ENCODE results near the gene FAM221A.
"Not testable (repeated sequence)": the region's sequence is repeated elsewhere in the genome, so short reads cannot be mapped to it uniquely, and the experiment has no call there.

The FAM221A gene, protein sequence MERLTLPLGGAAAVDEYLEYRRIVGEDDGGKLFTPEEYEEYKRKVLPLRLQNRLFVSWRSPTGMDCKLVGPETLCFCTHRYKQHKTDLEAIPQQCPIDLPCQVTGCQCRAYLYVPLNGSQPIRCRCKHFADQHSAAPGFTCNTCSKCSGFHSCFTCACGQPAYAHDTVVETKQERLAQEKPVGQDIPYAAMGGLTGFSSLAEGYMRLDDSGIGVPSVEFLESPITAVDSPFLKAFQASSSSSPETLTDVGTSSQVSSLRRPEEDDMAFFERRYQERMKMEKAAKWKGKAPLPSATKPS

DNA sequence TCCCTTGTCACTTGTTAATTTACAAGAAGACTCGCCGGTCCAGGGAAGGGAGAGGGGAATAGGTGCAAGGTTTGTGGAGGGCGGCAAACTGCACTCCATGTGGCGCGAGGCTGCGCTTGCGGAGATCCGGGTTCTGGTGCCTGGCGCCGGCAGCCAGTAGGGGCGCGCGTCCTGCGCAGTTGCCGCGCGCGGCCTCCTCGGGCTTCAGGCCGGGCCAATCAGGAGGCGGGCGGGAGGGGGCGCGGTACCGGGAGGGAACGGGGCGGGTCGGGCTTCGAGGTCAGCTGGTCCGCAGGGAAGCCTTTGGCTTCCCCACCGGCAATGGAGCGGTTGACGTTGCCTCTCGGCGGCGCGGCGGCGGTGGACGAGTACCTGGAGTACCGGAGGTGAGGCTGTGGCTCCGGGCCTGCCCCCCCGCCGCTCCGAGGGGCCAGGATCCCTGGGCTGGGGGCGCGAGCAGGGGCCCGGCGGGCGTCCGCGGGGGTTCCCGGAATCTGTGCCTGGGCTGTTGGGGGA, at the start of gene FAM221A:
FAM221A (plus strand) TSS at position 302 of the 516 bp plus-strand sequence; CDS start at position 322, 20 bp downstream.
- DNase-seq: peak; percentile 85 to 86

DNA sequence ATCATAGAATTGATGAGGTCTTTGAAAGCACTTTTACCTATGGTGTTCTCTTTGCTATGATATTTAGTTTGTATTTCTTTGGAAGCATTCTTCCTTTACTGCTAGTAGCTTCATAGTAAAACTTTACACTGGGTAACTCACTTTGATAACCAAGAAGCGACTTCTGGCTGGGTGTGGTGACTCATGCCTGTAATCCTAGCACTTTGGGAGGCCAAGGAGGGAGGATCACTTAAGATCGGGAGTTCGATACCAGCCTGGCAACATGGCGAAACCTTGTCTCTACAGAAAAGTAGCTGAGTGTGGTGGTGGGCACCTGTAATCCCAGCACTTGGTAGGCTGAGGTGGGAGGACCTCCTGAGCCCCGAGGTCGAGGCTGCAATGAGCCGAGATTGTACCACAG, 46.6 kb upstream of the FAM221A start:
- no peak for DNase-seq

DNA sequence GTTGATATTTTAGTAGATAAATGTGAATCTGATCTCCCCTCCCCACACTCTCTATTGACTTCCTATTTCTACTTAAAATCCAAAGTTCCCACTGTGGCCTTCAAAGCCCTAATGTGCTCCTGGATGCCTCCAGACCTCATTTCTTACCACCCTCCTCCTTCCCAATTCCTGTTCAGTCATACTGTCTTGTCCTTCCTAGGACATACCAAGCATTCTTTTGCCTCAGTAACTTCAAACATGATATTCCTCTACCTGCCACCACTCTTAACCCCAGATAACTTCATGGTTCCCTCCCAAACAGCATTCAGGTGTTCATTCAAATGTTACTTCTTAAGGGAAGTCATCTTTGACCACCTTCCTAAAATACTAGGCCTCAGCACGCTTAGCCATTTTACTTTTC, 34.2 kb upstream of the FAM221A start:
- no peak for DNase-seq

DNA sequence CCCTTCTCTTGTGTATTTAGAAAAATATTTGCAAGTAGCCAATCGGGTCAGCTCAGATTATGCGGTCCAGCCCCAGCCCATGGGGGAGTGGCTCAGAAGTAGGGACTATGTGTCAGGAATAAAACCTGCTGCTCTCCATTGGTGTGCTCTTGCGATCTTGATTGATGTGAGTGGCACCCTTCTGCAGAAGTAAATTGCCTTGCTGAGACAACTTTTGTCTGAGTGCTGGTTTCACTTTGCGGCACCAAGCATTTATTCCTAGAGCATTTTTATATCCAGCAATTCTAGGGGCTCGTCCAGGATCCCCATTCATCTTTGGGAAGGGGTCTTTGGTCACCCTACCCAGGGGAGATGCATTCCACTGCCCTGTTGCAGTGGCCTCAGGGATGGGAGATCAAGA, 26.1 kb upstream of the FAM221A start:
- DNase-seq: no peak

DNA sequence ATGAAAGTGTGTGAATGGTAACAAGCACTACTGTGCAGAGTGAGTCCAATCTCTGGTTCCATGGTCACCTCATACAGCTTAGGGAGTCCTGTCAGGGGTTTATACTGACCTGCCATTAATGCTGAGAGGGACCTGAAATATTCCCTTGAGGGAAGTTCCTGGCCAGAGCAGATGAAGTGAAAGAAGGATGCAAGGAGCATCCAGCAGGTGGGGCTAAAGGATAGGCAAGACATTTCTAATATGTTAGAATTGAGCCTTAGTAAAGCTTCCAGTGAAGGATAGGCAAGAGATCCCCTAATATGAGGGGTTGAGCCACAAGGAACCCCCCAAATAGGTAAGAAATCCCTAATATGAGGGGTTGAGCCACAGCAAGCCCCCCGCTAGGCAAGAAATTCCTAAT, 25.5 kb upstream of the FAM221A start:
- no peak for DNase-seq

DNA sequence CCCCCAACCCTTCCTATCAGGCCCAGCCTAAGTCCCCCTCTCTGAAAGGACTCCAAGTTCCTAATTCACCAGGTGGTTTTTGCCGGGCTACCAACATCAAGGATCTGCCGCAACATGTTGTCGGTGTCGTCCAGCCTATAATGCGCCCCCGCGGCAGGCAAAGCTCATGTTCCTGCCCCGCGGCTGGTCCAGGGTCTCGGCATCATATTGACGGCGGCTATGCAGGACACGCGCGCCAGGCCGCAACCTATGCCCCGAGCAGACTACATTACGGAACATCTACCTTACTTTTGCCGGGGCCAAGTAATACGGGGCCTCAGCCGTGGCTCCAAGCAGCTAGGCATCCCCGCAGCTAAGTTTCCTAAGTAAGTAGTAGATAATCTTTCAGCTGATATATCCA, 24.6 kb upstream of the FAM221A start:
- DNase-seq: no peak

DNA sequence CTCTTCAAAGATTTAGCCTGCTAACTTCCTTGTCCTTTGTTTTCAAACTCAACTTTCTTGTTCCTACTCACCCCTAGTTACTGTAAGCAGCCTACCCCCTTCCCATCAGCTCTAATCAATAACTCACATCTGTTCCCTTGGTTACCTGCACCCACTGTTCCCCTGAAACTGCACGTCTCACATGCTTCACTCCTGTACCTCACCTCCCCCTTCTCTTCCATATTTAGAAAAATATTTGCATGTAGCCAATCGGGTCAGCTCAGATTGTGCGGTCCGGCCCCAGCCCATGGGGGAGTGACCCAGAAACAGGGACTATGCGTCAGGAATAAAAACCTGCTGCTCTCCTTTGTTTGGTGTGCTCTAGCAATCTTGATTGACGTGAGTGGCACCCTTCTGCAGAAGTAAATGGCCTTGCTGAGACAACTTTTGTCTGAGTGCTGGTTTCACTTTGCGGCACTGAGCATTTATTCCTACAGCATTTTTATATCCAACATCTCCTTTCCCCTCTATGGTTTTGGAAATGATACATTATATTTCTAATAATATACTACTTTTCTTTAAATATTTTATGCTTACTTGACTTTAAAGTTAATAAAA, 21.1 kb upstream of the FAM221A start:
- DNase-seq: no peak

DNA sequence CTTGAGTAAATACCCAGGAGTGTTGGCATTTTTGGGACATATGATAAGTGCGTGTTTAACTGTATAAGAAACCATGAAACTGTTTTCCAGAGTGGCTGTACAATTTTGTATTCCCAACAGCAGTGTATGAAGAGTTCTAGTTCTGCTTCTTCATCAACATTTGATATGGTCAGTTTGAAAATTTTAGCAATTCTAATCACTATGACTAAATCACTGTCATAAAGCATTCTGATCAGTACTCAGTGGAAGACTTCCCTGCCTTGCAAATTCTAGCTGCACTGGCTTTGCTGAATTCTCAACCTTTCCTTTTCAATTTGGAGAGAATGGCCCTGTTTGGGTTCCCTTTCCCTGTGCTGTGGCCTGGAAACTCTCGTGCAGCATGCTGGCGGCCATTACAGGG, 18.6 kb upstream of the FAM221A start:
- DNase-seq: no peak

DNA sequence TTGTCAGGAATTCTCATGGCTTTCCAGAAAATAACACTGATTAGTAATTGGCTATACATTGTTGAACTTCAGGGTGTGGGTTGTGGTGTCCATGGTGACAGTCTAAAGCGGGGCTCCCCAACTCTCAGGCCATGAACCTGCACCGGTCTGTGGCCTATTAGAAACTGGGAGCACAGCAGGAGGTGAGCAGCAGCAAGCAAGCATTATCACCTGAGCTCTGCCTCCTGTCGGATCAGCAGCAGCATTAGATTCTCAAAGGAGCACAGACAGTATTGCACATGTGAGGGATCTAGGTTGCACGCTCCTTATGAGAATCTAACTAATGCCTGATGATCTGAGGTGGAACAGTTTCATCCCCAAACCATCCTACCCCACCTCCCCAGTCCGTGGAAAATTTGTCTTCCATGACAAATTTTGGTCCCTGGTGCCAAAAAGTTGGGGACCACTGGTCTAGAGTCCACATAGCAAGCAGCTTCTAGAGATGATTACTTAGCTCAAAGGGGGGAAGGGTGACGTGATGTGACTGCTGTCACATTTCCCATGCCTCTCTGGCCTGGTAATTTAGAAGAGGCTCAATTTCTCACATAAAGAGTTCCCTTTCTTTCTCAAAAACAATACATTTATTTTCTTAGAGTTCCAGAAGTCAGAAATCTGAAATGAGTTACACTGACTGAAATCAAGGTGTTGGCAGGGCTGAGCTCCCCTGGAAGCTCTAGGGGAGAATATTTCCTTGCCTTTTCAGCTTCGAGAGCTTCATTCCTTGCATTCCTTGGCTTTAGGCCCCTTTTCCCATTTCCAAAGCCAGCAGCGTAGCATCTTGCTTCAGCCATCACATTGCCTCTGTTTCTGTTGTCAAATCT, 17.6 kb upstream of the FAM221A start:
- DNase-seq: no peak

DNA sequence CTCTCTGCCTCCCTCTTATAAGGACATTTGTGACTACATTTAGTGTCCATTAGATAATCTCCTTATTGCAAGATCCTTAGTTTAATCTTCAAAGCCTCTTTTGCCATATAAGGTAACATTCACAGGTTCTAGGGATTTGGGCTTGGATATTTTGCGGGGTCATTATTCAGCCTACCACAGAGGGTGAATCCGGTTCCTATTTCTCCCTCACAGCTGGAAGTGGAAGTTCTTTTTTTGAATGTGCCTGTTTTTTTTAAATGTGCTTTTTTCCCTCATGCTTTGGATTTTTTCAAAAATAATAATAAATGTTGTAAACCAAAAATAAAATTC, 17.1 kb upstream of the FAM221A start:
- DNase-seq: no peak

DNA sequence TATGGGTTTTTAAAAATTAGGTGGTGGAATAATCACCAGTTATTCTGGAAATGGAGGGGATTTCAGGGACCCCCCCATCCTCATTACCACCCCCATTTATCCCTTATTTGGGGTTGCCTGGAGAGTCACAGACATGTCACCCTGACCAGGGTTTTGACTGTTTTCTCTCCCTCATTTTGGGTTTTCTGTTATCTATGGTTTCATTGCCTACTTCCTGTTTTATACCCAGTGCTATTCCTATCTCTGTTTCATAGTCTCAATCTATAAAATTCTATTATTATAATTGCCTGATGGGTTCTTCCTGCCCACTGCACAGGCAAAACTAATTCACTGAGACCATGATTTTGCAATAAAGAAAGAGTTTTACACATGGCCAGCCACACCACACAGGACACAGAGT, 15.9 kb upstream of the FAM221A start:
- no peak for DNase-seq

DNA sequence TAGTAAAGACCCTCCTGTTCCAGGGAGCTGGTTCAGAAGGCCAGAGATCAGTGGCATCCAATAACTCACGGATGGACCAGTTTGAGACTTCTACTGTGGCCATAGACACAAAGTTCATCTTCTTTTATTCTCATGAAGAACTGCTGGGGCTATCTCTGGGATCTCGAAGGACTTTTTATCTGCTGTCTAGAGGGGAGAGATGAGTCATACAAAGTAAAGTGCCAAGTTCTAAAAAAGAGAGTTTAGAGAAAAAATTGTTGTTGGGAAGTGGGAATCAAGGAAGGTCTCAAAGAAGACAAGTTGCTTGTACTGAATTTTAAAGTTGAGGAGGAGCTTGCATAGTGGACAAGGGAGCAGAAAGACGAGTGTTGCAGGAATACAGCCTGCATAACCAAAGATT, 8.0 kb upstream of the FAM221A start:
- no peak for DNase-seq

DNA sequence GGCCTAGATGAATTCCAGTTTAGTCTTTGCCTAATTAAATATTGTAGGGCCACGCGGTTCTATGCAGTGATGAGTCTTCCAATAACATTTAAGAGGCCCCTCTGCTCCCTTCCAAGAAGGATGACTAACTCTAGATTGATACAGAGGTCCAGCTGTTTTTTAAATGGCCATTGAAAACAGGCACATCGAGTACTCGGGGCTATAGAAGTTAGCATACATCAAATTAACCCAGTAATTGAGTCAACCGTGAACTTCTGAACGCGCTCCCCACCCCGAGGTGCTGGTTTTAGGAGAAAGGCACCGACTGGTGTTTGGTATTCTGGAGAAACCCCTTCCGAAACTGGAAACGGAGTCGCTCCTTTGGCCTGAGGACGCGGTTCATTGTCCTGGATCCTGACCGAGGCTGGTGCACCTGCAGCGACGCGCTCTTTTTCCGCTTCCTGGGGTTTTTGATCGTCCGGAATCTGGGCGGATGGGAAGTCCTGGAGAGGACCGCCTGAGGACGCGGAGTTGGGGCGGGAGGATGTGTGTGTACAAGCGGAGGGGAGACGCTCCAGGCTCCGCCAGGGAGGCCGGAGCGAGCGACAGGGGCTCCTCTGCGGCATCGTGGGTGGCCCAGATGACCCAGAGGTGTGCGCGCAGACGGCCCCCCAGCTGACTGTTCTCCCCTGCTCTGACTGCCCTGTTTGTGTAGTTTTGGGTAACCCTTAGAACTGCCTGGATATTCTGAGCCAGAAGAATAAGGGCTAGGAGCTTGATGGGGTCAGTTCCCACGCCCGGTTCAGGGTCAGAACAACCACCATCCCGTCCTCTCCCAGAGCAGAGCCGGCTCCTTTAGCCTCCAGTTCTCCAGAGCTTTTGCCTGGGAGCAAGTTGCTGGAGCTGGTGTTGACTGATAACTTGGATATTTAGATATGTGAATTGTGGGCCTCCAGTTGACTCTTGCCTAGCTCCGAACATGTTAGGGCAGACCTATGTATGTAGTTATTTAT, 711 bp downstream of the FAM221A start:
- peak; percentile 53 to 55 for DNase-seq

DNA sequence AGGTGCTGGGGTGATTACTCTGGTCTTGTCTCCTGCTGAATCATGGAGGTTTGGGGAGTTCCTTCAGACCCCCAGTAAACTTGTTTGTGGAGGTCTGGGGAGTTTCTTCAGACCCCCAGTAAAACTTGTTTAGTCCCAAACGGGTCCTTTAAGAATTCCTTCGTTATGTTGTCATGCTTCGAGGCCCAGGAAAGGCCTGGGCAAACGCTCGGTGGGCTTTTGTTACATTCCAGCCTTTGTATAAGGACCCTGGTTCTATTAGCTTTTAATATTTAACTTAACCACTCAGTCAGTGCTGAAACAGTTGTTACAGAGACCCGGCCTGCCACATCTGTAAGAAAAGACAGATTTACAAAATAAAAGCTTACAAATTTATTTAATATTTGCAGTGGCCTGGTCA, 4.0 kb downstream of the FAM221A start:
- not testable (repeated sequence) for DNase-seq

DNA sequence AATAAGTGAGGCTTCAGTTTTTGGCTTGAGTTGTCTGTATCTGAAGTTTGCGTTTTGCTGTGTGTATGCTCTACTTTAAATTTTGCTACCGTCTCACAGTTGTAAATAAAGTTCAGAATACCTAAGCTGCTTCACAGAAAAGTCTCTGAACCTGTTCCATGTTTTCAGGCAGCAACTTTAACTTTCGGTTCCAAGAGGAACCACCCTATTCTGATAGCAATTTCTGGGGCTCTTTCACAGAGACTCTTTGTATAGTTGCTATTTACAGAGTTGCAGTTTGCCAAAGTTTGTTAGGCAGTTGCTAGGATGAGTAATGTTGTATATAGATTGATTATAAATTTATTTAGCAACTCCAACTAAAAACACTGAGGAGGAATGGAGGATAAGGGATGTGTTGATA, 5.7 kb downstream of the FAM221A start:
- no peak for DNase-seq

DNA sequence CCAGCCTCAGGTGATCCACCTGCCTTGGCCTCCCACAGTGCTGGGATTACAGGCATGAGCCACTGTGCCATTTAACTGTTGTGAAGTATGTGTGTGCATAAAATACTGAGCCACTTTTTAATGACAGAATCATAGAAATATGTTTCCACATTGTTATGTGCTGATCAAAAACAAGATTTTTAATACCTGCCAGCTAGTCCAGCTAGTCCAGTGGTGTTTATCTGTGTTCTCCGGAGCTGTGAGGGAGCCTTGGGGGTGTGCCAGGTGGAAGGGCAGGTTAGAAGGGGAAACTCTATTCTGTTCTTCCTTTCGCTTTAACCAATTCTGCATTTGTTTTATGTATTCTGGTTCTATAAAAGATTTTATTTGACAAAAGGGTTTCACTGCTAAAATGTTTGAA, 7.0 kb downstream of the FAM221A start:
- no peak for DNase-seq

DNA sequence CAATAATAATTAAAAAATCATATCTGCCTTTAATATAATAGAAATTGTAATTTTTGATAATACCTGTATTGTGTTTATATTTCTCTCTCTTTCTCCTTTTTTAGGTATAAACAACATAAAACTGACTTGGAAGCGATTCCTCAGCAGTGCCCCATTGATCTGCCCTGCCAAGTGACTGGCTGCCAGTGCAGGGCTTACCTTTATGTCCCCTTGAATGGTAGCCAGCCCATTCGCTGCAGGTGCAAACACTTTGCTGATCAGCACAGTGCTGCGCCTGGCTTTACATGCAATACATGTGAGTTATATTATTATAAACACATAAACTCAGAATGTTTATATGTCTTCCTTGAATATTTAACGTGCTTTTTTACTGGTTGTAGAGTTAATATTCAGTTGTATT, 9.2 kb downstream of the FAM221A start:
- no peak for DNase-seq

DNA sequence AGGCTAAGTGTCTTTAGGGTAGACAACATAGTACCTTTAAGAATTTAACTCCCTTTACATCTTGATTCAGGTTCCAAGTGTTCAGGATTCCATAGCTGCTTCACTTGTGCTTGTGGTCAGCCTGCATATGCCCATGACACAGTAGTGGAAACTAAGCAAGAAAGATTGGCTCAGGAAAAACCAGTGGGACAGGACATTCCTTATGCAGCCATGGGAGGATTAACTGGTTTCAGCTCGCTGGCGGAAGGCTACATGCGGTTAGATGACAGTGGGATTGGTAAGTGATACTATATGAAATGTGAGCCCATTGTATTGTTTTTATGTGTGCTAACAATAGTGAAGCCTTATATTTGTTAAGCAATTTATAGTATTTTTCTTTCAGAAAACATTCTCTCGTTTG, 11.3 kb downstream of the FAM221A start:
- no peak for DNase-seq

DNA sequence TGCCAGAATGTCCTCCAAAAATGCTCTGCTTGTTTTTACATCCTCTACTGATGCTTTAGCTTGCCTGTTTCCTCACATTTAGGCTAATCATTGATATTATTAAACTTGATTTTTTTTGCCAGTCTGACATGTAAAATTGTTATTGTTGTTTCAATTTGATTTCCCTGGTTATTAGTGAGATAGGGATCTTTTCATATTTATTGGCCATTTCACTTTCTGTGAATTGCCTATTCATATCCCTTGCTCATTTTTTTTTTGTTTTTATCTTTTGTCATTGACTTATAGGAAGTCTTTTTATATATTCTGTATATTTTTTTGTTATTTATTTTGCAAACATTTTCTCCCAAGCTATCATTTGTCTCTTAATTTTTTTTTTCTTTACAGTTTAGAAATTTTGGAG, 13.2 kb downstream of the FAM221A start:
- DNase-seq: no peak

DNA sequence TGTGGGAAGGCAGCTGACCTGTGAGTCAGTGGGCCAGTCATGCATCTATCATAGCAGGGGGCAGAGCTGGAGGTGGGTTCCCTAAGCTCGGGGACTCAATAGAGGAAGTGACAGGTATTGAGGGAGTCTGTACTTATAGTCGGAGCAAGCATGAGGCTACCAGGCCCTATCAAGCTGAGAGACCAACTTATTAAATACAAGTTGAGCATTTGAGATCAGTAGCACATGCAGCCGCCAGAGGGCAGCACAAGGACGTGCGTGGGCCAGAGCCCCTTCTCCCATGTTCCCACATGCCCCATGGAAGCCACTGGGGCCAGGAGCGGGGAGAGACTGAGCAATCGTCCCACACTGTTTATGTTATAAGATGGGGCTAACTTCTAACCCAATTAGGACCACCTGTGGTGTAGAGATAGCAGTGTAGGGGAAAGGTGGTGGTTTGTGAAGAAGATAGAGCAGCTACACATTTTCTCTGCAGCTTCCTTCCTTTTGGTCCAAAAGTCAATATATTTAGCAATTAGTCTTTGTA, 17.0 kb downstream of the FAM221A start:
- peak; percentile 61 to 73 for DNase-seq

DNA sequence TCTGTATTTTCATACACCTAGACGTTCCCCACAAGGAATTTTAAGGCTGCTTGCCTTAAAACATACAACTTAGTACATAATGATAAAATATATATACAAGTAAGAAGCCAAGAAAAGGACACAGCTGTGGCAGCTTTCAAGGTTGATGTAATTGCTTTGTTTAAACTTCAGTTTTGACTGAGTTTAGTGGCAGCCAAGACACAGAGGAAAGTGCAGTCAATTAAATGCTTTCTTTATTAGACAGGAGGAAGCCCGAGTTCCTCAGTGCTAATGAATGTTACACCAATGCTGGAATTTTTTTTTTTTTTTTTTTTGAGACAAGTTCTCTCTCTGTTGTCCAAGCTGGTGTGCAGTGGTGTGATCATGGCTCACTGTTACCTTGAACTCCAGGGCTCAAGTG, 18.8 kb downstream of the FAM221A start:
- DNase-seq: no peak

DNA sequence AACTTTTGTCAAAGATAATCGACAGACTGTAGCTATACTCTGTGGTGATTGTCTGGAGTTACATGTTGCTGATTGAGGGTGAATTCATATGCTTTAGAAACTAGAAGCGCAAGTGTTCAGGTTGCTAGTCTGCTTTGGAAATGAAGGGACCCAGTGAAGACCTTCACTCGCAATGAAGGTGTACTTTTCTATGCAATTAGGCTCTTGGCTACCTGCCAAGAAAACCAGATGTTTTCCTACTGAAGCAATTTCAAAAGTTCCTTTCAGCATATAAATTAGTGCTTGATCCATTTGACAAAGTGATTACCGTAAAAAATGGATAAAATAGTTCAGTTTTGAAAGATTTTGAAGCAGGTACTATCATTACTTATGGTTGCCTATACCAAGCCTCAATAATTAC, 20.0 kb downstream of the FAM221A start:
- no peak for DNase-seq

Data from stimulated activated CD4-positive, alpha-beta T cell treated with anti-CD3 and anti-CD28 coated beads, Interleukin-2, amount 100 ng/mL, for 24 hours (primary cell).